Cardiac fibroblast (primary cell): ENCODE data around the gene OR51E2.

Source experiments
- DNase-seq, 2 donors: peaks; one replicate each; pipeline versions ENCODE4 v3.0.0 to v3.0.0-alpha.2; 2010; ENCODE audit warnings: low read depth in 2 of 2
- H3K4me3 ChIP-seq, 2 donors: replicated peaks in 1 of 2; 1 replicate in 1 of 2; 2 replicates in 1 of 2; pipeline ENCODE4 v1.5.1; 2011; ENCODE audit warnings: low read depth in 2 of 2, low read length in 2 of 2, mild to moderate bottlenecking in 2 of 2, moderate library complexity in 1 of 2
- CTCF ChIP-seq: IDR thresholded peaks from one replicate; pipeline ENCODE4 v1.5.1; 2011; ENCODE audit warnings: low read depth, mild to moderate bottlenecking, low read length, inconsistent platforms

The OR51E2 gene

GRCh38 chr11:4704054-4704789 is 6.6 kb upstream of the OR51E2 start, which contains the start of gene MMP26:
Gene MMP26, plus strand, starts transcription at chr11:4704784.
- DNase-seq, result no peak
- TF ChIP-seq CTCF, result no peak
- no peak within 1 kb of the TSS for H3K4me3 ChIP-seq

DNA sequence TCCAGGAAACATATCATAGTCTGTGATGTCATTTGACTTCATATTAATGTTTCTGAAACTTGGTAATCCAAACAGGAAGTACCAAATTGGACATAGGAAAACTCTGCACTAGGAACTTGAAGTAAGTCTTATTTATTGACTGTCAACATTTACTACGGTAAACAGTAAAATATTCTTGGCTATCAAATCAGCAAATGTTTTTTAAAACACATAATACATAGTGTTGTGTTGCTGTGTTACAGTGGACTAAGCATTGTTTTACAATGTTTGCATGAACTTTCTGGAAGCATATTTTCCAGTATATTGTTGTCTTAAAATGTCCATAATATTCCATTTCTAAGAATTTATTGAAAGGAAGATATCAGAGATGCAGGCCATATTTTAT is 2.8 kb upstream of the OR51E2 start:
- DNase-seq, result no peak
- H3K4me3 ChIP-seq, result no peak overlapping the region
- TF ChIP-seq CTCF, result no peak

- TF ChIP-seq CTCF, result no peak
- no peak overlapping the region for H3K4me3 ChIP-seq
- DNase-seq, result no peak
These were observed 2.2 kb upstream of the OR51E2 start for GRCh38 chr11:4699697-4700435.

DNA sequence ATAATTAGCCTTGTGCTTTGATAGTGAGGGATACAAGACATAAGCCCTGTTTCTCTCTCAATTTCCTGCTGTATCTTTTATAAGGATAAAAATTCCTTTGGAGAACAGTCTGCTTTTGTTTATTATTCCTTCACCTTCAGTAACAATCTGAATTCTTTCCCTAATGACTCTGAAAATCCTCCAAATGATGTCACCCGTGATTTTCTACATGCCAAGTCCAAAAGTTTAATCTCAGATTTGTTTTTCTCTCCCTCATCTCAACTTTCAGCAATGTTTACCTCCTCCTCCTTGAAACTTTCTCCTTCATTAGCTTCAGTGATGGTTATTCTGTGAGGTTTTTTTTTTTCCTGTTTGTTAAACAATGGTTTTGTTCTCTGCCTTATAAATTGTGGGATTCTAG is 2.2 kb downstream of the OR51E2 start:
- TF ChIP-seq CTCF, result no peak
- no peak for DNase-seq
- no peak overlapping the region for H3K4me3 ChIP-seq

GRCh38 chr11:4684631-4685285 is 12.9 kb downstream of the OR51E2 start:
- no peak overlapping the region for H3K4me3 ChIP-seq
- DNase-seq, result no peak
- TF ChIP-seq CTCF, result no peak

- peak in 1 of 2 donors; percentile 48 for DNase-seq
- no peak for TF ChIP-seq CTCF
- H3K4me3 ChIP-seq, result no peak overlapping the region
These were observed 14.8 kb downstream of the OR51E2 start for GRCh38 chr11:4682623-4683419.
